Measurements from ENCODE around the gene MTCL1.

DNA sequence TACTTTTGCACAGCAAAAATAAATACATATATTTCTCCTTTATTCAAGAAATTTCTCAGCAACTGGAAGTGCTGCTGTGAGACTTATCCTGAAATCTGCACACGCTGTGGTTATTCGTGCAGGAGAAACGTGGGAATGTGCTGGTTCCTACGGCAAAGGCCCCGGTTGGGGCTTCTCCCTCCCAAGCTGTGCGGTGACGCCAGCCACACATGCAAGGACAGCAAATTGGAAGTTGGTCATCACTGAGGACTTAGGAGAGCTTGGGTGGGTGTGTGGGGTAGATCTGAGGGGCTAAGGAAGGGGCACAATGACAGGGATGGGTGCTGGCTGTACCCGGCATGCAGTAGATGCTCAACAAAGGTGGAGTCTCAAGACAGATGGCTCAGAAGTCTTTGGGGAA, 16.5 kb upstream of the MTCL1 start:
- TF ChIP-seq, protein P1, sequence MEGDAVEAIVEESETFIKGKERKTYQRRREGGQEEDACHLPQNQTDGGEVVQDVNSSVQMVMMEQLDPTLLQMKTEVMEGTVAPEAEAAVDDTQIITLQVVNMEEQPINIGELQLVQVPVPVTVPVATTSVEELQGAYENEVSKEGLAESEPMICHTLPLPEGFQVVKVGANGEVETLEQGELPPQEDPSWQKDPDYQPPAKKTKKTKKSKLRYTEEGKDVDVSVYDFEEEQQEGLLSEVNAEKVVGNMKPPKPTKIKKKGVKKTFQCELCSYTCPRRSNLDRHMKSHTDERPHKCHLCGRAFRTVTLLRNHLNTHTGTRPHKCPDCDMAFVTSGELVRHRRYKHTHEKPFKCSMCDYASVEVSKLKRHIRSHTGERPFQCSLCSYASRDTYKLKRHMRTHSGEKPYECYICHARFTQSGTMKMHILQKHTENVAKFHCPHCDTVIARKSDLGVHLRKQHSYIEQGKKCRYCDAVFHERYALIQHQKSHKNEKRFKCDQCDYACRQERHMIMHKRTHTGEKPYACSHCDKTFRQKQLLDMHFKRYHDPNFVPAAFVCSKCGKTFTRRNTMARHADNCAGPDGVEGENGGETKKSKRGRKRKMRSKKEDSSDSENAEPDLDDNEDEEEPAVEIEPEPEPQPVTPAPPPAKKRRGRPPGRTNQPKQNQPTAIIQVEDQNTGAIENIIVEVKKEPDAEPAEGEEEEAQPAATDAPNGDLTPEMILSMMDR (IDR thresholded peaks at IDR 0.05; ENCODE audit: borderline replicate concordance, extremely low read depth, low read length, poor library complexity, severe bottlenecking), result no peak
- TF ChIP-seq EZH2 (IDR thresholded peaks at IDR 0.05; ENCODE audit: borderline replicate concordance, low read depth, low read length, severe bottlenecking), result no peak
